AG09309 (cell line): ENCODE measurements around the gene F12.

Source experiments
- DNase-seq: peaks from one replicate; pipeline ENCODE4 v3.0.0-alpha.2; 2010; ENCODE audit warnings: low read depth
- H3K4me3 ChIP-seq: 2 replicates; pipeline ENCODE4 v1.5.1; 2011; ENCODE audit warnings: mild to moderate bottlenecking, low read depth, low read length, moderate library complexity; ENCODE audit not compliant: control insufficient read depth
- TF ChIP-seq, protein P1 (sequence below): IDR thresholded peaks from 2 replicates; pipeline ENCODE4 v1.5.1; 2011; ENCODE audit warnings: mild to moderate bottlenecking, low read depth, low read length, inconsistent platforms; ENCODE audit not compliant: insufficient read depth, control insufficient read depth; ENCODE audit errors: missing control alignments

Gene F12

DNA sequence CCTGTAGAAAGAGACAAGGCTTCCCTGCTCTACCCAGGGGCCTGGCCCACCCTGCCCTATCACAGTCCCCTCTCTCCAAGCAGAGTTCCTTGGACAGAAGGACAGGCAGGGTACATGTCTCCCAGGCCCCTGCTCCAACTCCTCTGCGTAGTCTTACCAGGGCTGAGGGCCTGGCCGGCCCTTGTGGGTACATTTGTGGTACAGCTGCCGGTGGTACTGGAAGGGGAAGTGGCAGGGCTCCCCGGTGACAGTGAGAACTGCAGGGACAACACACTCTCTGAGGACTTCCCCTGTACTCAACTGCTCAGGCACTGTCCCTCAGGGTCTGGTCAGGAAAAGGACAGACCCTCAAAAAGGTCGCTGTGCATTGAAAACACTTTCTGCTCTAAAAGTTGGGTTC lies 3.6 kb downstream of the F12 start:
- TF ChIP-seq, protein P1, sequence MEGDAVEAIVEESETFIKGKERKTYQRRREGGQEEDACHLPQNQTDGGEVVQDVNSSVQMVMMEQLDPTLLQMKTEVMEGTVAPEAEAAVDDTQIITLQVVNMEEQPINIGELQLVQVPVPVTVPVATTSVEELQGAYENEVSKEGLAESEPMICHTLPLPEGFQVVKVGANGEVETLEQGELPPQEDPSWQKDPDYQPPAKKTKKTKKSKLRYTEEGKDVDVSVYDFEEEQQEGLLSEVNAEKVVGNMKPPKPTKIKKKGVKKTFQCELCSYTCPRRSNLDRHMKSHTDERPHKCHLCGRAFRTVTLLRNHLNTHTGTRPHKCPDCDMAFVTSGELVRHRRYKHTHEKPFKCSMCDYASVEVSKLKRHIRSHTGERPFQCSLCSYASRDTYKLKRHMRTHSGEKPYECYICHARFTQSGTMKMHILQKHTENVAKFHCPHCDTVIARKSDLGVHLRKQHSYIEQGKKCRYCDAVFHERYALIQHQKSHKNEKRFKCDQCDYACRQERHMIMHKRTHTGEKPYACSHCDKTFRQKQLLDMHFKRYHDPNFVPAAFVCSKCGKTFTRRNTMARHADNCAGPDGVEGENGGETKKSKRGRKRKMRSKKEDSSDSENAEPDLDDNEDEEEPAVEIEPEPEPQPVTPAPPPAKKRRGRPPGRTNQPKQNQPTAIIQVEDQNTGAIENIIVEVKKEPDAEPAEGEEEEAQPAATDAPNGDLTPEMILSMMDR: no peak
- DNase-seq: no peak

DNA sequence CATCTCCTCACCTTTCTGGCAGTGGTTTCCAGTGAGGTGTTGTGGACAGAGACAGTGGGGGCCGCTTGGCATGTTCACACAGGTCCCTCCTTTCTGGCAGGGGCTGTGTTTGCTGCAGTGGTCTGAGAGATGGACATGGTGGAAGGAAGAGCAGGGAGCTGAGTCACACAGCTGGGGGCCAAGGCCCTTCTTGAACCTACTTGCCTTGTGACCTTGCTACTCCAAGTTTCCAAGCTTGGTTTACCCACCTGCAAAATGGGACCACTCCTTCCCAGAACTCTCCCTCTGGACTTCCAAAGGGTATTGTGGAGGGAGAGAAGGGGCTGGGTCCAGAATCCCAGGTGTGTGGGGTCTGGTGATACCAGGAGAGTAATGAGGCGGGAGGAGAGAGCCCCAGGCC lies 4.1 kb downstream of the F12 start:
- TF ChIP-seq, protein P1: no peak
- DNase-seq: no peak
- H3K4me3 ChIP-seq: no peak overlapping the region

More for the DNA sequence above, 3.6 kb downstream of the F12 start:
- no peak overlapping the region for H3K4me3 ChIP-seq

DNA sequence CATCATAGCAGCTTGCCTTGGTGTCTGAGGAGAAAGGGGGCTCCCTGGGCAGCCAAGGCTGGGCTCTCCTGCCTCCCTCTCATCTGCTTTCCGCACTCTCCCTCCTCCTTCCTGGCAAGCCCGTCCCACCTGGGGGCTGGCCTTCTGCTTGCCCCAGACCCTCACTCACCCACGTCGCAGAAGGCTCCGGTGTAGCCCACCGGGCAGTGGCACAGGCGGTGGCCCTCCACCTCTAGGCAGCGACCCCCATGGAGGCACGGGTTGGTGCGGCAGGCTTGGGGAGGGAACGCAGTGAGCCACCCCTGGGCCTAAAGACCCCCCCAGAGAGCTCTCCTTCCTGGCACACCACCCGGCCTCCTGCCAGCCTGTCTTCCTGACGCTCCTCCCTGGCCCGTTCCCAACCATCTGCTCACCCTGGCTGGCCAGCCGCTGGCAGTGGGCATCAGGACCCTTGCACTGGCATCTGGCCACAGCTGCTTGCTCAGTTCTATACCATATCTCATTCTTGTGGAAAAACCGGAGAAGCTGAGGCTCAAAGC lies 4.7 kb downstream of the F12 start:
- TF ChIP-seq, protein P1: no peak

DNA sequence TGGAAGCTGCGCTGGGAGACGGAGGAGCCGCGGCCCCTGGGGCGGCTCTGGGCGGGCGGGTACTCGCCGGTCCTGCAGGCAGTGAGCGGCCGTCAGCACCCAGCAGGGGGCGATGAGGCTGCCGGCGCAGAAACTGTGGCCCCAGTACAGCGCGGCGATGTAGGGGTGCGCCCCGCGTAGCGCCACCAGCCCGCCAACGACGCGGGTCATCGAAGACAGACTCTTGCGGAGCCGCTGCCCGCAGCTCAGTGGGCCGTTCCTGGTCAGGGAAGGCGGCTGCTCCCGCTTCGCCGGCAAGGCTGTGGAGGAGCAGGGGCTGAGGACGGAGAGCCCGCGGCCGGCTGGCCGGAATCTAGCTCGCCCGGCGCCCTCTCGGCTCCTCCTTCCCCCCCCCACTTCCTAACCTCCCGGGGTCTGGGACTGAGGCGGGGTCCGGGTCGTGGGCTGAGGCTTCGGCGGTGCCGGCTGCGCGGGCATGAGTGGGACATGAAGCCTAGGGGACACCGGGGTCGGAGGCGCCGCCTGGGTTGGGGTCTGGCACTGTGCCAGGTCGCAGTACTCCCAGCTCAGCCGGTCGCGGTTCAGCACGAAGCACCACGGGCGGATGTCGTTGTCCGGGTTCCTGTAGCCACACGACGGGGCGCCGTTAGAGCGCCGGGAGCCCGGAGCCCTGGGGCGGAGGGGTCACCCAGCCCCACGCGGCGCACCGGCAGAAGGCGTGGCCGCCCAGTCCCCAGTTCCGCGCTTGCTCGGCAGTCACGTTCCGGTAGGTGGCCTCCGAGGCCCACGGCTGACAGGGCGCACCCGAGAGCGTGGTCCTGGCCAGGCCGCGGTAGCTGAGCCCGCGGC lies 5.3 kb downstream of the F12 start:
- TF ChIP-seq, protein P1: peak; percentile 71
- H3K4me3 ChIP-seq: peak overlapping the region; percentile 66
- peak; percentile 27 for DNase-seq

More for the DNA sequence above, 4.7 kb downstream of the F12 start:
- peak overlapping the region; percentile 66 for H3K4me3 ChIP-seq
- DNase-seq: no peak

DNA sequence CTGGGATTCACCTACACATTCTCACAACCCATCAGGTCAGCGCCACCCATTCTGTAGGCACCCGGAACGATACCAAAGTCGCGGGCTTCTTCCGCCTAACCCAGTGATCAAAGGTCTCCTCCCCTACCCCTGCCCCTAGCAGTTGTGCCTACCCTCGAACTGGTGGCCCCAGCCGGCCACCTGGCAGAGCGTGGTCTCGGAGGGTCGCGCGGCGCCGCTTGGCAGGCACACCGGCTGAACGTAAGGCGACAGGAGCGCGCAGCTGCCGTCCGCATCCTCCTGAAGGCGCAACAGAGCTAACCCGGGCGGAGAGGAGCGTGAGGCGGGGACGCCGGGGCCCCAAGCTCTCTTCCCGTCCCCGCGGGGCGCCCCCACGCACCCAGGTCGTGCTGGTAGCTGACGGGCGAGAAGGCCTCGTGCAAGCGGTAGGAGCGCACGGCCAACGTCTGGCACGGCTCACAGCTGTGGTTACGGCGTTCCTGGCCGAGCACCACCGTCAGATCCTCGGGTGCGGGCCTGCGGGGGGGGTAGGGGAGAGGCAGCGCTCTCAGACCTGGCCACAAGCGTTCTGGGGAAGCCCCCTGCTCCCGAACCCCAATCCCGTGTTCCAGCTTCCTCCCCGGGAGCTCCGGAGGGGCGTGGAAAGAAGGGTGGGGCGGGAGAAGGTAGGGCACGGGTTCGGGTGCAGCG lies 6.1 kb downstream of the F12 start:
- H3K4me3 ChIP-seq: peak overlapping the region; percentile 66
- DNase-seq: no peak
- TF ChIP-seq, protein P1: no peak

DNA sequence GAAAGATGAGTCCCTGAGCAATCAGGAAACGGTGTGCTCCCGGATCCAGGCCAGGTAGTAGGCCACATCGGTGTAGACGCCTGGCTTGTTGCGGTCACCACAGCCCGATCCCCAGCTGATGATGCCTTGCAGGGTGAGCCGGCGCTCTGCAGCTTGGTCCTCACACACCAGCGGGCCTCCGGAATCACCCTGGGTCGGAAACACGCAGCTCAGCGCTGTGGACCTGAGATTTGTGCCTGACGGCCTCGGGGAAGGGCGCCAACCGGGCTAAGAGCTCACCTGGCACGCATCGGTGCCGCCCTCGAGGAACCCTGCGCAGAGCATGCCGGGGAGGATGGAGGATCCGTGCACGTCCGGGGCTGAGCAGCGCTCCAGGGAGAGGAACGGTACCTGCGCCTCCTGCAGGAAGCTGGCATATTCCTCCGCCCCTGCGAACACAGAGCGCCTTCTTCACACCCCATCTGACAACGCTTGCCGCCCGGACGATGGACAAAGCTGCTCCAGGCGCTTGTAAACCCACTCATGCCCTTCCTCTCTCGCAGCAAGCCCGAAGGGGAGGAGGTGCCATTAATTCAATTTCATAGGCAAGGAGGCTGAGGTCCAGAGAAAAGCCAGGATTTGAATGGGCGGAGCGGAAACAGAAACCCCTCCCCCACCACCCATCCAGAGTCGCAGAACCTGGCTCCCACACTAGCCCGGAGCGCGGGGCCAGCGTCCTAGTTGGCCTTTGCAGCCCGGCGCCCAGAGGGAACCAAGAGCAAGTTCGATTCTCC lies 6.9 kb downstream of the F12 start:
- peak overlapping the region; percentile 2; the same call in 1 of the 2 replicates for H3K4me3 ChIP-seq
- no peak for DNase-seq
- TF ChIP-seq, protein P1: peak; percentile 49
